Mammary epithelial cell (primary cell): ENCODE data around the gene LYL1.

Experiments
- EZH2 ChIP-seq: IDR thresholded peaks from 2 replicates; pipeline ENCODE4 v1.6.1; 2012; ENCODE audit warnings: low read length, inconsistent platforms, borderline replicate concordance
- TF ChIP-seq, protein P1 (sequence below), 2 donors: IDR thresholded peaks in 1 of 2; conservative IDR thresholded peaks in 1 of 2; 2 replicates each; pipeline ENCODE4 v1.5.1; 2011 to 2012; ENCODE audit warnings: inconsistent platforms in 2 of 2, low read length in 2 of 2, mild to moderate bottlenecking in 2 of 2, control low read depth in 1 of 2, low read depth in 1 of 2; ENCODE audit not compliant: insufficient read depth in 1 of 2; ENCODE audit errors: extremely low read depth in 1 of 2

DNA sequence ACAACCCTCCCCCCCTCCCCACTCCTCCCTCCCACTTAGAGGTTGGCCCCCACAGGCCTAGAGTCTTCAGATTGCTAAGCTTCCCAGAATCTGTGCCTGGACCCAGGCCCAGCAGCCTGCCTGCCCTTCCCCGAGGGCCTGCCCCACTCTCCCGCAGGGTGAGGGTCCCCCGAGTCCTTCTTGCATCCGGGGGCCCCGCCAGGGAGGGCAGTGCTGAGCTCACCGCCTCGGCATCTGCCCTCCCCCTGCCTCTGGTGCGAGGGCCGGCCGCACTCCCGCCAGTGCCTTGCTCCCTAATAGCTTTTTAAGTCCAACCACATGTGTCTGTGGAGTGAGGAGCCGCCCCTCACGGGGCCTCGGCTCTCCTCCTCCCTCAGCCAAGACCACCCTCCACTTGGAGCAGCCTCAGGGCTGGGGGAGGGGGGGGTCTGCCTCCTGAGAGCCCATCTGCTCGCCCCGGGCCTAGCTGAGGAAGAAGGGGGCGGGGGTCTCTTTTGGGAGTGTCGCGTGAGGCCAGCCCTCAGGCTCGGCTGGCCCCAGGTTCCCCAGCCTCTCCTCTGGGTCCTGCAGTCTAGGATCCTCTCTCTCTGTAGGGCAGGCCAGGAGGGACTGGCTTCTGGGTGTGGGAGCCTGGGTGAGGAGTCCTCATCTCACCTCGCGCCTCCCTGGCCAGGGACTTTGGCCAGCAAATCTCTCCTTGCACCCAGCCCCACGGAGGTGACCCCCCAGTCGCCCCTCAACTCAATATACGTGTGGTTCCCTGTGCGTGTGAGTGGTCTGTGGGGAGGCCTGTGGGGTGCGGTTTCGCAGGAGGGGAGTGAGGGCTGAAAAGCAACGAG is 47.2 kb downstream of the LYL1 start:
- TF ChIP-seq, protein P1, sequence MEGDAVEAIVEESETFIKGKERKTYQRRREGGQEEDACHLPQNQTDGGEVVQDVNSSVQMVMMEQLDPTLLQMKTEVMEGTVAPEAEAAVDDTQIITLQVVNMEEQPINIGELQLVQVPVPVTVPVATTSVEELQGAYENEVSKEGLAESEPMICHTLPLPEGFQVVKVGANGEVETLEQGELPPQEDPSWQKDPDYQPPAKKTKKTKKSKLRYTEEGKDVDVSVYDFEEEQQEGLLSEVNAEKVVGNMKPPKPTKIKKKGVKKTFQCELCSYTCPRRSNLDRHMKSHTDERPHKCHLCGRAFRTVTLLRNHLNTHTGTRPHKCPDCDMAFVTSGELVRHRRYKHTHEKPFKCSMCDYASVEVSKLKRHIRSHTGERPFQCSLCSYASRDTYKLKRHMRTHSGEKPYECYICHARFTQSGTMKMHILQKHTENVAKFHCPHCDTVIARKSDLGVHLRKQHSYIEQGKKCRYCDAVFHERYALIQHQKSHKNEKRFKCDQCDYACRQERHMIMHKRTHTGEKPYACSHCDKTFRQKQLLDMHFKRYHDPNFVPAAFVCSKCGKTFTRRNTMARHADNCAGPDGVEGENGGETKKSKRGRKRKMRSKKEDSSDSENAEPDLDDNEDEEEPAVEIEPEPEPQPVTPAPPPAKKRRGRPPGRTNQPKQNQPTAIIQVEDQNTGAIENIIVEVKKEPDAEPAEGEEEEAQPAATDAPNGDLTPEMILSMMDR (conservative IDR thresholded peaks at IDR 0.05 in 1 of 2, IDR thresholded peaks at IDR 0.05 in 1 of 2; ENCODE audit: extremely low read depth in 1 of 2, insufficient read depth in 1 of 2, low read depth in 1 of 2, low read length in 2 of 2): peak in 1 of 2 donors; percentile 9
- no peak for TF ChIP-seq EZH2
